Fibroblast of upper back skin (primary cell): ENCODE measurements around the gene BLZF1.
A peak's percentile ranks its signal among the peaks of the same experiment; 100 is the strongest.
"Not testable (repeated sequence)": the region's sequence is repeated elsewhere in the genome, so short reads cannot be mapped to it uniquely, and the experiment has no call there.

Experiments used
- DNase-seq: peaks from one replicate; pipeline ENCODE4 v3.0.0-alpha.2; 2013

Gene BLZF1

GRCh38 chr1:169363046-169363730, 4.8 kb upstream of the BLZF1 start:
- peak; percentile 95 for DNase-seq

DNA sequence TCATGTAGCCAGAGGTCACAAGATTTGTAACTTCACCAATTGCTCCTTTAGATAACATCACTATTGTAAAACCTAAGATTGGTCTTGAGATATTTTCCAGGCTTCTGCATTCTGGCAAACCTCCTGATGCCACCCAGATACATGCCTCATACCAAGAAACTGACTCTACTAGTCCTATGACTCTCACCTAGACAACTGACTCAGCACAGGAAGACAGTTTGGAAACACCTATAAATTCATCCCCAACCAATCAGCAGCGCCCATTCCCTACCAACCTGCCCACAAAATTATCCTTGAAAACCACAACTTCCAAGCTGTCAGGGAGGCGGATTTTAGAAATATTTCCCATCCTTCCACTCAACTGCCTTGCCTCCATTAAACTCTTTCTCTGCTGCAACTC, 3.0 kb upstream of the BLZF1 start:
- DNase-seq: no peak

- DNase-seq: no peak
Measured at GRCh38 chr1:169367096-169367685, 804 bp upstream of the BLZF1 start.

- no peak for DNase-seq
Measured at GRCh38 chr1:169368406-169368769, 393 bp downstream of the BLZF1 start.

DNA sequence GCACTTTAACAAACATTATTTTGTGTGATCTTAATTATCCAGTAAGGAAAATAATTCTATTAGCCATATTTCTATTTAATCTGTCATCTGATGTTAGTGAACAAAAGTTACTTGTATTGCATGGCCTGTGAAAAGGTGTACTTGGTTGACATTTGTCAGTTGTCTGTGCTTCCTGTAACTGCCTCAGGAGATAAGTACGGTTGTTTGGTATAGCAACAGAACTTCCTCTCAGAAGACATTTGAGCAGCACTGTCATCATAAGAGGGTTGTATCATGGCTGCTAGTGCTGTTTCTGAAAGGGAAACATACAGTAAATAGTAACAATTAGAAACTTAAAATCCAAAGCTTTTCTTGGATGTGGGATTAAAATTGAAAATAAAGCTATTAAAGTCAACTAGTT, 3.4 kb downstream of the BLZF1 start:
- DNase-seq: no peak

- DNase-seq: no peak
Measured at GRCh38 chr1:169381162-169381561, 13.2 kb downstream of the BLZF1 start.

DNA sequence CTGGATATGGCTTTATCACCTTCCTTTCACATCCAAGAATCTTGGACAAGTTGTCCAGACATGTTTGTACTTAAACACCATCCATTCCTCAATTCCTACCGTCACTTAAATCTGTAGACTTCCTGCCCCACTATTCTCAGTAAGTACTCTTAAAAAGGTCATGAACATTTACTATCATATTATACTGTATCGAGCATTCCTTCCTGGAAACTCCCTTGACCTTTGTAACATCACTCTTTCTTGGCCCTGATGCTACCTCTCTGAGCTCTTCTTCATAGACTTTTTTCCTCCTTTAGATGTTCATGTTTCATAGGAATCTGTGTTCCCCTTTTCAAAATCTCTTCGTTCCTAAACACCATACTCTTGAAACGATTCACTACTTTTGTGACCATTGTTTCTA, 15.5 kb downstream of the BLZF1 start:
- DNase-seq: no peak

GRCh38 chr1:169387399-169387798, 19.4 kb downstream of the BLZF1 start:
- DNase-seq: no peak

DNA sequence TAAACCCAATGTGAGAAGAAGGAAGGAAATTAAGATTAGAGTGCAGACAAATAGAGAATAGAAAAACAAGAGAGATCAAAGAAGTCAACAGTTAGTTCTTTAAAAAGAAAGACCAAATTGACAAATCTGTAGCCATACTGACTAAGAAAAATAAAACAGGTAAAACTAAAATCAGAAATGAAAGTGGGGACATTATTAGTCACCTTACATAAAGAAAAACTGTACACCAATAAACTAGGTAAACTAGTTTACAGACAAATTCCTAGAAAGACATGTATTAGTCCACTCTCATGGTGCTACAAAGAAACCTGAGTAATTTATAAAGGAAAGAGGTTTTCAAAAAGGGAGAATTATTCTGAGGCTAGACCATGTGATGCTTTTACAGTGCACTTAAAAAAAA, 22.3 kb downstream of the BLZF1 start:
- no peak for DNase-seq

GRCh38 chr1:169392406-169392805, 24.4 kb downstream of the BLZF1 start:
- DNase-seq: peak; percentile 1

DNA sequence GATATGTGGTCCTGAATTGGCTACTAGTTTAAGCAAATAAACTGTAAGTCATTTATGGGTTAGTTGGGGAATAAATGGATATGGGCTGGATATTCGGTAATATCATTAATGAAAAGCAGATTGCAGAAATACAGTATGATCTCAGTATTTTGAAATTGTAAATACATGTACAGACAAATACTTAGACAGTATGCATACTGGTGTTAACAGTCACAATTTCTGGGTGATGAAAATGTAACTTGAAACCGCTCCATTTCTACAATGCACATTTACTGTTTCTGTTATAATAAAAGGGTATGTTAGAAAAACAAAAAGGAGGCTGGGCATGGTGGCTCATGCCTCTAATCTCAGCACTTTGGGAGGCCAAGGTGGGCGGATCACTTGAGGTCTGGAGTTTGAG, 28.0 kb downstream of the BLZF1 start:
- peak; percentile 13 for DNase-seq

GRCh38 chr1:169402578-169402977, 34.6 kb downstream of the BLZF1 start:
- not testable (repeated sequence) for DNase-seq

DNA sequence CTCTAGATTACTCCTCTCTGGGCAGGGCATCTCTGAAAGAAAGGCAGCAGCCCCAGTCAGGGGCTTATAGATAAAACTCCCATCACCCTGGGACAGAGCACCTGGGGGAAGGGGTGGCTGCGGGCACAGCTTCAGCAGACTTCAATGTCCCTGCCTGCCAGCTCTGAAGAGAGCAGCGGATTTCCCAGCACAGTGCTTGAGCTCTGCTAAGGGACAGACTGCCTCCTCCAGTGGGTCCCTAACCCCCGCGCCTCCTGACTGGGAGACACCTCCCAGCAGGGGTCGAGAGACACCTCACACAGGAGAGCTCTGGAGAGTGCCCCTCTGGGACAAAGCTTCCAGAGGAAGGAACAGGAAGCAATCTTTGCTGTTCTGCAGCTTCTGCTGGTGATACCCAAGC, 40.3 kb downstream of the BLZF1 start:
- DNase-seq: not testable (repeated sequence)

GRCh38 chr1:169414952-169415351, 47.0 kb downstream of the BLZF1 start:
- no peak for DNase-seq

- no peak for DNase-seq
Measured at GRCh38 chr1:169421309-169421708, 53.3 kb downstream of the BLZF1 start.

- no peak for DNase-seq
Measured at GRCh38 chr1:169426174-169426705, 58.2 kb downstream of the BLZF1 start.

- peak; percentile 81 for DNase-seq
Measured at GRCh38 chr1:169427081-169427641, 59.2 kb downstream of the BLZF1 start, which contains the start of gene CCDC181. Gene CCDC181 (minus strand): TSS chr1:169427474. CDS start chr1:169424927, 2,547 bp downstream.
